Upper lobe of left lung (tissue), 6 donors: ENCODE results near the gene R3HDM2. TPM values are rescaled to one million over a fixed set of nuclear protein-coding genes. Genes with fewer than 3 reads are reported as not detected.

Experiments
- ATAC-seq, 2 donors: fragments of 200-7000 bp; cut with Tn5 transposase; one replicate each; pipeline ENCODE4 v1.9.1; 2022; ENCODE audit warnings: mild to moderate bottlenecking in 2 of 2, moderate library complexity in 2 of 2; ENCODE audit not compliant: low FRiP score in 2 of 2
- DNase-seq, 2 donors: peaks; one replicate each; pipeline ENCODE4 v3.0.0-alpha.2; 2019 to 2020
- H3K27ac ChIP-seq, 4 donors: fragments of 200-600 bp; sonication (generic); one replicate each; pipeline ENCODE4 v1.5.1; 2016 to 2019
- H3K27me3 ChIP-seq, 4 donors: fragments of 200-600 bp; sonication (generic); one replicate each; pipeline ENCODE4 v1.5.1; 2017 to 2019
- H3K36me3 ChIP-seq, 4 donors: fragments of 200-600 bp; sonication (generic); one replicate each; pipeline ENCODE4 v1.5.1; 2016 to 2019
- H3K4me1 ChIP-seq, 4 donors: fragments of 200-600 bp; sonication (generic); one replicate each; pipeline ENCODE4 v1.5.1; 2018 to 2019
- H3K4me3 ChIP-seq, 4 donors: fragments of 200-600 bp; sonication (generic); one replicate each; pipeline ENCODE4 v1.5.1; 2017 to 2019; ENCODE audit warnings: mild to moderate bottlenecking in 2 of 4, moderate library complexity in 1 of 4
- H3K9me3 ChIP-seq, 4 donors: fragments of 200-600 bp; sonication (generic); one replicate each; pipeline ENCODE4 v1.5.1; 2018 to 2019
- CTCF ChIP-seq, 6 experiments: fragments of 450-650 bp in 4 of 6; fragments of 200-600 bp in 2 of 6; sonication (generic) in 2 of 6; IDR thresholded peaks; one replicate each; pipeline ENCODE4 v1.5.1; 2016 to 2019; ENCODE audit warnings: antibody characterized with exemption in 6 of 6
- EP300 ChIP-seq, 4 donors: sonication (generic); formaldehyde crosslinking; IDR thresholded peaks; one replicate each; pipeline ENCODE4 v1.5.1; 2017; ENCODE audit warnings: antibody characterized with exemption in 4 of 4, control low read depth in 2 of 4
- POLR2A ChIP-seq, 4 donors: fragments of 450-650 bp; IDR thresholded peaks; one replicate each; pipeline ENCODE4 v1.5.1; 2016 to 2017; ENCODE audit warnings: antibody characterized with exemption in 4 of 4, mild to moderate bottlenecking in 2 of 4
- POLR2AphosphoS5 ChIP-seq, 2 donors: sonication (generic); formaldehyde crosslinking; IDR thresholded peaks; one replicate each; pipeline ENCODE4 v1.5.1; 2017; ENCODE audit warnings: antibody characterized with exemption in 2 of 2
- WGBS, 2 donors: methylation state at CpG; one replicate each; pipeline ENCODE4 v1.1.5; 2017 to 2018; 5-methylcytosine and 5-hydroxymethylcytosine counted together
- total RNA-seq, 6 donors: library from RNA; depleted of rRNA in 4 of 6; stranded (reverse); fragments of >200 nt in 4 of 6; gene quantifications; one replicate each; pipeline versions ENCODE4 v1.1.0 to v1.2.1, GENCODE V29; 2016 to 2021
- donor health status: DM: no; HTN: no; CAD: no; lungs with moderate emphysema.
- donor health status: DM: no; HTN: yes; CAD: no; lungs with severe emphysema.

The R3HDM2 gene
- total RNA-seq = 10 to 100 TPM; 39.2 to 94.3 (median 59.2) TPM

GRCh38 chr12:57430931-57431566 is at the start of gene R3HDM2:
R3HDM2 (minus strand) TSS chr12:57431043; CDS start chr12:57310428, 120,615 bp downstream.
- Histone ChIP-seq H3K27ac (peak within 1 kb of the TSS; percentile 91 to 99 (median 94)), H3K9me3 (no peaks in the 10 kb centered on the region), H3K27me3 (no peaks in the 10 kb centered on the region), H3K4me3 (peak within 1 kb of the TSS; percentile 72 to 82 (median 77)), H3K4me1 (peaks cover 3 to 15% (median 11%) of the 10 kb centered on the region in 4 donors), H3K36me3 (no peaks in the 10 kb centered on the region)
- TF ChIP-seq EP300 (IDR thresholded peaks at IDR 0.05) (peak in 1 of 4 donors; percentile 60), POLR2A (IDR thresholded peaks at IDR 0.05) (peak in 3 of 4 donors; percentile 82 to 95 (median 88)), POLR2AphosphoS5 (IDR thresholded peaks at IDR 0.05) (peak; percentile 96 to 99), CTCF (IDR thresholded peaks at IDR 0.05) (peak in 1 of 6 experiments; percentile 38)
- 1% methylated on average over 40 to 41 of the region's 41 CpGs for whole genome bisulfite sequencing, 2 donors
- ATAC-seq (peak; percentile 97 to 98), DNase-seq (peak; percentile 96 to 99)

- peak in 1 of 2 donors; percentile 64 for DNase-seq
These were observed 48.7 kb upstream of the R3HDM2 start, which contains the start of gene ARHGAP9 for GRCh38 chr12:57479376-57480115. ARHGAP9 (minus strand) TSS chr12:57479866; CDS start chr12:57479406, 460 bp downstream.

GRCh38 chr12:57479043-57479375 is 48.2 kb upstream of the R3HDM2 start:
- Histone ChIP-seq H3K36me3 (peaks cover 0 to 3% (median 0%) of the 10 kb centered on the region in 4 donors), H3K4me3 (peak overlapping the region in 3 of 4 donors; percentile 6 to 54 (median 14)), H3K27ac (peak overlapping the region; percentile 75 to 90 (median 82)), H3K27me3 (peaks cover 0 to 24% (median 6%) of the 10 kb centered on the region in 4 donors), H3K9me3 (no peaks in the 10 kb centered on the region), H3K4me1 (peaks cover 16 to 37% (median 25%) of the 10 kb centered on the region in 4 donors)
- TF ChIP-seq EP300 (IDR thresholded peaks at IDR 0.05) = no peak
- no peak for TF ChIP-seq POLR2AphosphoS5 (IDR thresholded peaks at IDR 0.05)
- no peak for TF ChIP-seq CTCF (IDR thresholded peaks at IDR 0.05)
- TF ChIP-seq POLR2A (IDR thresholded peaks at IDR 0.05) = no peak
- no peak for ATAC-seq
- no peak for DNase-seq
- WGBS, 2 donors = 87 to 89% methylated on average over 10 of the region's 10 CpGs

More at GRCh38 chr12:57479376-57480115, 48.7 kb upstream of the R3HDM2 start, which contains the start of gene ARHGAP9:
- ATAC-seq = peak in 1 of 2 donors; percentile 5
- H3K27ac ChIP-seq = peak within 1 kb of the TSS; percentile 75 to 90 (median 82)
- 57 to 70% methylated on average over 6 of the region's 6 CpGs for WGBS, 2 donors
- peaks cover 16 to 35% (median 24%) of the 10 kb centered on the region in 4 donors for H3K4me1 ChIP-seq
- peaks cover 0 to 3% (median 0%) of the 10 kb centered on the region in 4 donors for H3K36me3 ChIP-seq
- peaks cover 0 to 21% (median 6%) of the 10 kb centered on the region in 4 donors for H3K27me3 ChIP-seq
- TF ChIP-seq EP300 (IDR thresholded peaks at IDR 0.05) = no peak
- peak in 1 of 4 donors; percentile 34 for TF ChIP-seq POLR2A (IDR thresholded peaks at IDR 0.05)
- H3K4me3 ChIP-seq = peak within 1 kb of the TSS in 3 of 4 donors; percentile 6 to 54 (median 14)
- H3K9me3 ChIP-seq = no peaks in the 10 kb centered on the region

GRCh38 chr12:57477710-57478681 is 47.2 kb upstream of the R3HDM2 start:
- Histone ChIP-seq H3K36me3 (peaks cover 0 to 3% (median 0%) of the 10 kb centered on the region in 4 donors), H3K27ac (peak overlapping the region; percentile 75 to 90 (median 82)), H3K27me3 (peaks cover 0 to 24% (median 6%) of the 10 kb centered on the region in 4 donors), H3K9me3 (no peaks in the 10 kb centered on the region), H3K4me1 (peaks cover 16 to 37% (median 25%) of the 10 kb centered on the region in 4 donors), H3K4me3 (peak overlapping the region in 3 of 4 donors; percentile 40 to 54 (median 50))
- no peak for TF ChIP-seq EP300 (IDR thresholded peaks at IDR 0.05)
- peak in 1 of 2 donors; percentile 20 for TF ChIP-seq POLR2AphosphoS5 (IDR thresholded peaks at IDR 0.05)
- peak in 1 of 4 donors; percentile 67 for TF ChIP-seq POLR2A (IDR thresholded peaks at IDR 0.05)
- WGBS, 2 donors = 58 to 59% methylated on average over 12 of the region's 12 CpGs
- ATAC-seq (peak; percentile 28 to 52), DNase-seq (peak in 1 of 2 donors; percentile 63)
